Trophoblast cell (in vitro differentiated cells and primary cell): ENCODE data around the gene CLIP2.
"Not testable (repeated sequence)": the region's sequence is repeated elsewhere in the genome, so short reads cannot be mapped to it uniquely, and the experiment has no call there.

Experiments
- DNase-seq, 2 donors: peaks; one replicate each; pipeline ENCODE4 v3.0.0-alpha.2; 2016
- H2AFZ ChIP-seq: 2 replicates; pipeline ENCODE4 v1.6.1; 2013; ENCODE audit warnings: low read length, moderate library complexity, mild to moderate bottlenecking; ENCODE audit not compliant: insufficient read depth, poor library complexity
- H2AK5ac ChIP-seq: 2 replicates; pipeline ENCODE4 v1.6.1; 2013; ENCODE audit warnings: mild to moderate bottlenecking, low read length
- H2BK120ac ChIP-seq: 2 replicates; pipeline ENCODE4 v1.6.1; 2013; ENCODE audit warnings: low read length, mild to moderate bottlenecking, moderate library complexity; ENCODE audit not compliant: insufficient read depth, poor library complexity
- H2BK12ac ChIP-seq: 2 replicates; pipeline ENCODE4 v1.6.1; 2013; ENCODE audit warnings: mild to moderate bottlenecking, low read length, moderate library complexity
- H2BK5ac ChIP-seq: 2 replicates; pipeline ENCODE4 v1.6.1; 2013; ENCODE audit warnings: low read length, low read depth, moderate library complexity, mild to moderate bottlenecking; ENCODE audit not compliant: poor library complexity
- H3K14ac ChIP-seq: 2 replicates; pipeline ENCODE4 v1.6.1; 2013; ENCODE audit warnings: mild to moderate bottlenecking, low read length
- H3K18ac ChIP-seq: 2 replicates; pipeline ENCODE4 v1.6.1; 2013; ENCODE audit warnings: mild to moderate bottlenecking, low read length
- H3K23ac ChIP-seq: 2 replicates; pipeline ENCODE4 v1.6.1; 2013; ENCODE audit warnings: low read length
- H3K27ac ChIP-seq: 2 replicates; pipeline ENCODE4 v1.5.1; 2013; ENCODE audit warnings: low read depth, mild to moderate bottlenecking, inconsistent platforms, low read length, moderate library complexity
- H3K27me3 ChIP-seq: 2 replicates; pipeline ENCODE4 v1.6.1; 2013; ENCODE audit warnings: inconsistent platforms, mild to moderate bottlenecking, low read length, moderate library complexity; ENCODE audit not compliant: insufficient read depth
- H3K36me3 ChIP-seq, 2 experiments: 1 replicate in 1 of 2; 2 replicates in 1 of 2; pipeline ENCODE4 v1.6.1; 2013; ENCODE audit warnings: low read length in 2 of 2, mild to moderate bottlenecking in 2 of 2, moderate library complexity in 1 of 2; ENCODE audit not compliant: insufficient read depth in 2 of 2, control insufficient read depth in 1 of 2
- H3K4ac ChIP-seq: 2 replicates; pipeline ENCODE4 v1.6.1; 2013; ENCODE audit warnings: low read depth, mild to moderate bottlenecking, low read length, moderate library complexity
- H3K4me1 ChIP-seq, 2 experiments: 1 replicate in 1 of 2; 2 replicates in 1 of 2; pipeline ENCODE4 v1.6.1; 2013; ENCODE audit warnings: low read length in 2 of 2, mild to moderate bottlenecking in 2 of 2, moderate library complexity in 1 of 2; ENCODE audit not compliant: insufficient read depth in 2 of 2, control insufficient read depth in 1 of 2
- H3K4me2 ChIP-seq: 2 replicates; pipeline ENCODE4 v1.6.1; 2013; ENCODE audit warnings: inconsistent platforms, mild to moderate bottlenecking, low read length, moderate library complexity
- H3K4me3 ChIP-seq: 2 replicates; pipeline ENCODE4 v1.5.1; 2013; ENCODE audit warnings: mild to moderate bottlenecking, low read depth, low read length, inconsistent platforms
- H3K79me1 ChIP-seq: one replicate; pipeline ENCODE4 v1.6.1; 2013; ENCODE audit warnings: low read length
- H3K79me2 ChIP-seq: 2 replicates; pipeline ENCODE4 v1.6.1; 2013; ENCODE audit warnings: low read length, mild to moderate bottlenecking; ENCODE audit not compliant: control insufficient read depth, insufficient read depth, poor library complexity
- H3K9ac ChIP-seq: 2 replicates; pipeline ENCODE4 v1.6.1; 2013; ENCODE audit warnings: mild to moderate bottlenecking, low read length
- H3K9me3 ChIP-seq: 2 replicates; pipeline ENCODE4 v1.6.1; 2013; ENCODE audit warnings: low read depth, mild to moderate bottlenecking, control low read depth, inconsistent platforms, low read length; ENCODE audit not compliant: insufficient read depth
- H4K12ac ChIP-seq: 2 replicates; pipeline ENCODE4 v1.6.1; 2013; ENCODE audit warnings: low read depth, mild to moderate bottlenecking, low read length, moderate library complexity
- H4K8ac ChIP-seq: 2 replicates; pipeline ENCODE4 v1.6.1; 2013; ENCODE audit warnings: low read depth, mild to moderate bottlenecking, low read length, moderate library complexity
- H4K91ac ChIP-seq: one replicate; pipeline ENCODE4 v1.6.1; 2013; ENCODE audit warnings: low read depth, mild to moderate bottlenecking, low read length, moderate library complexity
- WGBS: extraction: QIAGEN DNeasy Blood & Tissue Kit; methylation state at CpG from one replicate; pipeline ENCODE4 v1.1.7; 2013; ENCODE audit warnings: missing lambda C conversion rate; ENCODE audit not compliant: insufficient read length, insufficient coverage; ENCODE audit errors: extremely low coverage; 5-methylcytosine and 5-hydroxymethylcytosine counted together

Gene CLIP2

DNA sequence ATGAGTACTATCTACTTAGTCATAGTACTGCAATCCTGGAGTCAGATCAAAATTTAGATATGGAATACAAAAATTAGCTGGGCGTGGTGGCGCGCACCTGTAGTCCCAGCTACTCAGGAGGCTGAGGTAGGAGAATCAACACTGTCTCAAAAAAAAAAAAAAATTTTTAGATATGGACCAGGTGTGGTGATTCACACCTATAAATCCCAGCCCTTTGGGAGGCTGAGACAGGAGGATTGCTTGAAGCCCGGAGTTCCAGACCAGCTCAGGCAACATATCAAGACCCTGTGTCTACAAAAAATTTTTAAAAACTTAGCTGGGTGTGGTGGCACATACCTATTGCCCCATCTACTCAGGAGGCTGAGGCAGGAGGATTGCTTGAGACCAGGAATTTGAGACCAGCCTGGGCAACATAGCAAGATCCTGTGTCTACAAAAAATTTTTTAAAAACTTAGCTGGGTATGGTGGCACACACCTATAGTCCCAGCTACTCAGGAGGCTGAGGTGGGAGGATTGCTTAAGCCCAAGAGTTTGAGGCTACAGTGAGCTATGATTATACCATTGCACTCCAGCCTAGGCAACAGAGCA lies 63.4 kb downstream of the CLIP2 start:
- not testable (repeated sequence) for H2AFZ ChIP-seq, H3K27ac ChIP-seq, H3K36me3 ChIP-seq, H2AK5ac ChIP-seq, H3K9ac ChIP-seq, H3K27me3 ChIP-seq, H2BK120ac ChIP-seq, H4K12ac ChIP-seq, H3K4ac ChIP-seq, H3K4me2 ChIP-seq, H2BK5ac ChIP-seq, H3K79me1 ChIP-seq, H4K8ac ChIP-seq, H2BK12ac ChIP-seq, H3K79me2 ChIP-seq, H3K4me1 ChIP-seq, H3K14ac ChIP-seq, H3K23ac ChIP-seq, H3K18ac ChIP-seq, H3K9me3 ChIP-seq, H4K91ac ChIP-seq, H3K4me3 ChIP-seq
- DNase-seq: peak; percentile 91 to 92
- WGBS: no CpG with 5 or more reads among the region's 4 CpGs

- H4K8ac ChIP-seq: no peak overlapping the region
- no peaks in the 10 kb centered on the region for H3K4me1 ChIP-seq
- no peak overlapping the region for H3K27ac ChIP-seq
- H2BK5ac ChIP-seq: no peak overlapping the region
- no peaks in the 10 kb centered on the region for H3K36me3 ChIP-seq
- no peak overlapping the region for H2AFZ ChIP-seq
- H3K4me2 ChIP-seq: no peak overlapping the region
- H3K79me1 ChIP-seq: no peaks in the 10 kb centered on the region
- no peak overlapping the region for H3K4ac ChIP-seq
- H3K14ac ChIP-seq: no peak overlapping the region
- DNase-seq: no peak
- H3K9ac ChIP-seq: no peak overlapping the region
- H4K91ac ChIP-seq: no peak overlapping the region
- no peak overlapping the region for H4K12ac ChIP-seq
- no peak overlapping the region for H2BK120ac ChIP-seq
- no peaks in the 10 kb centered on the region for H3K79me2 ChIP-seq
- no peak overlapping the region for H3K23ac ChIP-seq
- no peak overlapping the region for H3K4me3 ChIP-seq
- H2AK5ac ChIP-seq: no peak overlapping the region
- no peak overlapping the region for H2BK12ac ChIP-seq
- H3K18ac ChIP-seq: no peak overlapping the region
- no peaks in the 10 kb centered on the region for H3K27me3 ChIP-seq
- H3K9me3 ChIP-seq: peaks cover 3% of the 10 kb centered on the region
- no CpG with 5 or more reads among the region's 6 CpGs for WGBS
Measured at GRCh38 chr7:74354009-74354408, 64.8 kb downstream of the CLIP2 start.

- WGBS: no CpG with 5 or more reads among the region's 4 CpGs
Measured at GRCh38 chr7:74355091-74355490, 65.9 kb downstream of the CLIP2 start.

GRCh38 chr7:74356589-74357315 lies 67.5 kb downstream of the CLIP2 start:
- no peaks in the 10 kb centered on the region for H3K4me1 ChIP-seq
- no peak overlapping the region for H3K18ac ChIP-seq
- WGBS: no CpG with 5 or more reads among the region's 10 CpGs

More at GRCh38 chr7:74355091-74355490, 65.9 kb downstream of the CLIP2 start:
- H3K9me3 ChIP-seq: peaks cover 3% of the 10 kb centered on the region
- H3K4ac ChIP-seq: no peak overlapping the region
- no peak overlapping the region for H2AK5ac ChIP-seq
- H3K27ac ChIP-seq: no peak overlapping the region
- H2BK5ac ChIP-seq: no peak overlapping the region
- H2BK12ac ChIP-seq: no peak overlapping the region
- H2BK120ac ChIP-seq: no peak overlapping the region
- no peak overlapping the region for H3K4me3 ChIP-seq
- H3K4me2 ChIP-seq: no peak overlapping the region
- DNase-seq: peak; percentile 19 to 39
- no peaks in the 10 kb centered on the region for H3K79me1 ChIP-seq
- H3K18ac ChIP-seq: no peak overlapping the region
- H3K4me1 ChIP-seq: no peaks in the 10 kb centered on the region
- H3K14ac ChIP-seq: no peak overlapping the region
- no peak overlapping the region for H2AFZ ChIP-seq
- no peaks in the 10 kb centered on the region for H3K27me3 ChIP-seq
- no peaks in the 10 kb centered on the region for H3K79me2 ChIP-seq
- H4K91ac ChIP-seq: no peak overlapping the region
- no peak overlapping the region for H3K23ac ChIP-seq
- no peak overlapping the region for H4K8ac ChIP-seq
- no peak overlapping the region for H4K12ac ChIP-seq
- H3K36me3 ChIP-seq: no peaks in the 10 kb centered on the region
- H3K9ac ChIP-seq: no peak overlapping the region

More at GRCh38 chr7:74356589-74357315, 67.5 kb downstream of the CLIP2 start:
- Histone ChIP-seq H3K4me2 (no peak overlapping the region), H3K79me2 (no peaks in the 10 kb centered on the region), H3K14ac (no peak overlapping the region), H2BK12ac (no peak overlapping the region), H3K9me3 (peaks cover 3% of the 10 kb centered on the region), H2BK120ac (no peak overlapping the region), H3K4me3 (no peak overlapping the region), H4K91ac (no peak overlapping the region), H3K36me3 (no peaks in the 10 kb centered on the region), H4K12ac (no peak overlapping the region), H2AFZ (no peak overlapping the region), H3K23ac (no peak overlapping the region), H2BK5ac (no peak overlapping the region), H3K79me1 (no peaks in the 10 kb centered on the region), H4K8ac (no peak overlapping the region), H2AK5ac (no peak overlapping the region), H3K4ac (no peak overlapping the region), H3K27me3 (no peaks in the 10 kb centered on the region), H3K27ac (no peak overlapping the region), H3K9ac (no peak overlapping the region)
- no peak for DNase-seq
